Hepatocyte (in vitro differentiated cells): ENCODE results near the gene CPM.
"Not testable (repeated sequence)": the region's sequence is repeated elsewhere in the genome, so short reads cannot be mapped to it uniquely, and the experiment has no call there.

Experiments
- EZH2 ChIP-seq: fragments of 200-600 bp; sonication (generic); IDR thresholded peaks from 2 replicates; pipeline ENCODE4 v1.6.1; 2016; ENCODE audit warnings: antibody characterized with exemption, mild to moderate bottlenecking, borderline replicate concordance
- EZH2phosphoT487 ChIP-seq: fragments of 200-600 bp; sonication (generic); IDR thresholded peaks from one replicate; pipeline ENCODE4 v1.6.1; 2018; ENCODE audit warnings: antibody characterized with exemption, mild to moderate bottlenecking, low read depth, moderate library complexity; ENCODE audit not compliant: unreplicated experiment, severe bottlenecking
- TF ChIP-seq, protein P1 (sequence below): fragments of 200-600 bp; sonication (generic); IDR thresholded peaks from 2 replicates; pipeline ENCODE4 v1.5.1; 2016; ENCODE audit warnings: antibody characterized with exemption, mild to moderate bottlenecking; ENCODE audit not compliant: poor library complexity

GRCh38 chr12:68802372-68802745 lies 130.6 kb downstream of the CPM start:
- TF ChIP-seq, protein P1, sequence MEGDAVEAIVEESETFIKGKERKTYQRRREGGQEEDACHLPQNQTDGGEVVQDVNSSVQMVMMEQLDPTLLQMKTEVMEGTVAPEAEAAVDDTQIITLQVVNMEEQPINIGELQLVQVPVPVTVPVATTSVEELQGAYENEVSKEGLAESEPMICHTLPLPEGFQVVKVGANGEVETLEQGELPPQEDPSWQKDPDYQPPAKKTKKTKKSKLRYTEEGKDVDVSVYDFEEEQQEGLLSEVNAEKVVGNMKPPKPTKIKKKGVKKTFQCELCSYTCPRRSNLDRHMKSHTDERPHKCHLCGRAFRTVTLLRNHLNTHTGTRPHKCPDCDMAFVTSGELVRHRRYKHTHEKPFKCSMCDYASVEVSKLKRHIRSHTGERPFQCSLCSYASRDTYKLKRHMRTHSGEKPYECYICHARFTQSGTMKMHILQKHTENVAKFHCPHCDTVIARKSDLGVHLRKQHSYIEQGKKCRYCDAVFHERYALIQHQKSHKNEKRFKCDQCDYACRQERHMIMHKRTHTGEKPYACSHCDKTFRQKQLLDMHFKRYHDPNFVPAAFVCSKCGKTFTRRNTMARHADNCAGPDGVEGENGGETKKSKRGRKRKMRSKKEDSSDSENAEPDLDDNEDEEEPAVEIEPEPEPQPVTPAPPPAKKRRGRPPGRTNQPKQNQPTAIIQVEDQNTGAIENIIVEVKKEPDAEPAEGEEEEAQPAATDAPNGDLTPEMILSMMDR, result not testable (repeated sequence)
- not testable (repeated sequence) for TF ChIP-seq EZH2phosphoT487, EZH2
